HG02571 (cell line): ENCODE data around the gene SPON1.
A peak's percentile ranks its signal among the peaks of the same experiment; 100 is the strongest.
"Not testable (repeated sequence)": the region's sequence is repeated elsewhere in the genome, so short reads cannot be mapped to it uniquely, and the experiment has no call there.

Source experiments
- ATAC-seq: cut with Tn5 transposase; IDR thresholded peaks from one replicate; pipeline ENCODE4 v1.9.1; 2021; ENCODE audit warnings: mild to moderate bottlenecking, moderate library complexity; ENCODE audit not compliant: unreplicated experiment

Gene SPON1

GRCh38 chr11:14261066-14261465 lies 298.5 kb downstream of the SPON1 start:
- ATAC-seq, result no peak

- ATAC-seq, result no peak
Measured at GRCh38 chr11:14262271-14262846, 299.8 kb downstream of the SPON1 start.

- ATAC-seq, result no peak
Measured at GRCh38 chr11:14264966-14265365, 302.4 kb downstream of the SPON1 start.

- ATAC-seq, result no peak
Measured at GRCh38 chr11:14266622-14267021, 304.1 kb downstream of the SPON1 start.

GRCh38 chr11:14267861-14268635 lies 305.5 kb downstream of the SPON1 start:
- no peak for ATAC-seq

GRCh38 chr11:14269692-14270573 lies 307.4 kb downstream of the SPON1 start:
- ATAC-seq, result no peak

GRCh38 chr11:14270690-14271542 lies 308.4 kb downstream of the SPON1 start:
- ATAC-seq, result peak; percentile 51

GRCh38 chr11:14273895-14274294 lies 311.4 kb downstream of the SPON1 start:
- ATAC-seq, result no peak

GRCh38 chr11:14275076-14275475 lies 312.6 kb downstream of the SPON1 start:
- no peak for ATAC-seq

- ATAC-seq, result not testable (repeated sequence)
Measured at GRCh38 chr11:14278869-14279268, 316.3 kb downstream of the SPON1 start.

- ATAC-seq, result no peak
Measured at GRCh38 chr11:14288189-14288935, 325.8 kb downstream of the SPON1 start.

- ATAC-seq, result no peak
Measured at GRCh38 chr11:14290422-14290821, 327.9 kb downstream of the SPON1 start.

- ATAC-seq, result no peak
Measured at GRCh38 chr11:14299921-14300320, 337.4 kb downstream of the SPON1 start.

GRCh38 chr11:14300661-14301304 lies 338.3 kb downstream of the SPON1 start:
- ATAC-seq, result peak; percentile 77

GRCh38 chr11:14304601-14305000 lies 342.1 kb downstream of the SPON1 start:
- no peak for ATAC-seq

- ATAC-seq, result no peak
Measured at GRCh38 chr11:14305649-14306048, 343.1 kb downstream of the SPON1 start.

GRCh38 chr11:14306481-14306880 lies 344.0 kb downstream of the SPON1 start:
- no peak for ATAC-seq

GRCh38 chr11:14308114-14308896 lies 345.8 kb downstream of the SPON1 start:
- no peak for ATAC-seq
